Upper lobe of right lung (tissue), 1 donor: ENCODE measurements around the gene CNST. TPM values are rescaled to one million over a fixed set of nuclear protein-coding genes. Genes with fewer than 3 reads are reported as not detected.
"Not testable (repeated sequence)": the region's sequence is repeated elsewhere in the genome, so short reads cannot be mapped to it uniquely, and the experiment has no call there.

Experiments used
- ATAC-seq: fragments of 200-7000 bp; cut with Tn5 transposase; one replicate; pipeline ENCODE4 v1.9.1; 2020; ENCODE audit warnings: mild to moderate bottlenecking, moderate library complexity
- DNase-seq: peaks from one replicate; pipeline ENCODE4 v3.0.0-alpha.2; 2020
- H3K27ac ChIP-seq: fragments of 200-600 bp; one replicate; pipeline ENCODE4 v1.8.0; 2022
- H3K27me3 ChIP-seq: fragments of 200-600 bp; one replicate; pipeline ENCODE4 v1.8.0; 2022; ENCODE audit warnings: mild to moderate bottlenecking
- H3K36me3 ChIP-seq: fragments of 200-600 bp; one replicate; pipeline ENCODE4 v1.8.0; 2022
- H3K4me1 ChIP-seq: fragments of 200-600 bp; one replicate; pipeline ENCODE4 v1.8.0; 2022
- H3K4me3 ChIP-seq: fragments of 200-600 bp; one replicate; pipeline ENCODE4 v1.8.0; 2022; ENCODE audit warnings: mild to moderate bottlenecking
- H3K9me3 ChIP-seq: fragments of 200-600 bp; one replicate; pipeline ENCODE4 v1.8.0; 2022
- intact Hi-C: fragments of 100-400 bp; cut with DNase I; formaldehyde crosslinking; loops from one replicate; pipeline ENCODE4 v1.11.0; 2022
- total RNA-seq: library from RNA; stranded (reverse); fragmentation: NEBNext Ultra II Directional; extraction: Animal tissue kit (Norgen Biotek cat#: 25700); gene quantifications from one replicate; pipeline ENCODE4 v1.2.1, GENCODE V29; 2021
- TF ChIP-seq, protein P1 (sequence below): fragments of 200-600 bp; IDR thresholded peaks from one replicate; pipeline ENCODE4 v1.8.0; 2022; ENCODE audit warnings: antibody characterized with exemption
- donor health status: DM: no; HTN: yes; CAD: no; lungs with severe emphysema.

The CNST gene
- total RNA-seq, 1 donor from 2014 or later: 29.8 TPM

DNA sequence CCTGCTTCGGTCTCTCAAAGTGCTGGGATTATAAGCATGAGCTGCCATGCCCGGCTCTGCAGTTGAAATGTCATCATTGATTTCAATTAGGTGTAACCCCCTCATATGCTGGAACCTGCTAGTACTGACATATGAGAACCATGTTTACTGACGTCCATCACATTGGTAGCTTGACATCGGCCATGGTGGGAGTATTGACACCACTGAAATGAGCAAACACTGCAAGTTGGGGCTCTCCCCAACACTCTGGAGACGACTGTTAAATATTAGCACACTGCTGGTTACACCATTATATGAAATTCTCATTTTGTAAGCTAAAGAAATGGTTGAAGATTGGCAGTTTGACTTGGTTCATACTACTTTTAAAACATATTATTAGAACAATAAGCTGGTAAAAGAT, 63.7 kb downstream of the CNST start:
- DNase-seq (no peak), ATAC-seq (no peak)
- intact Hi-C loops: no loop called here
- no peaks in the 10 kb centered on the region for H3K27me3 ChIP-seq
- H3K9me3 ChIP-seq: no peaks in the 10 kb centered on the region
- H3K27ac ChIP-seq: no peak overlapping the region
- H3K4me3 ChIP-seq: no peak overlapping the region
- peaks cover 13% of the 10 kb centered on the region for H3K36me3 ChIP-seq
- TF ChIP-seq, protein P1, sequence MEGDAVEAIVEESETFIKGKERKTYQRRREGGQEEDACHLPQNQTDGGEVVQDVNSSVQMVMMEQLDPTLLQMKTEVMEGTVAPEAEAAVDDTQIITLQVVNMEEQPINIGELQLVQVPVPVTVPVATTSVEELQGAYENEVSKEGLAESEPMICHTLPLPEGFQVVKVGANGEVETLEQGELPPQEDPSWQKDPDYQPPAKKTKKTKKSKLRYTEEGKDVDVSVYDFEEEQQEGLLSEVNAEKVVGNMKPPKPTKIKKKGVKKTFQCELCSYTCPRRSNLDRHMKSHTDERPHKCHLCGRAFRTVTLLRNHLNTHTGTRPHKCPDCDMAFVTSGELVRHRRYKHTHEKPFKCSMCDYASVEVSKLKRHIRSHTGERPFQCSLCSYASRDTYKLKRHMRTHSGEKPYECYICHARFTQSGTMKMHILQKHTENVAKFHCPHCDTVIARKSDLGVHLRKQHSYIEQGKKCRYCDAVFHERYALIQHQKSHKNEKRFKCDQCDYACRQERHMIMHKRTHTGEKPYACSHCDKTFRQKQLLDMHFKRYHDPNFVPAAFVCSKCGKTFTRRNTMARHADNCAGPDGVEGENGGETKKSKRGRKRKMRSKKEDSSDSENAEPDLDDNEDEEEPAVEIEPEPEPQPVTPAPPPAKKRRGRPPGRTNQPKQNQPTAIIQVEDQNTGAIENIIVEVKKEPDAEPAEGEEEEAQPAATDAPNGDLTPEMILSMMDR: no peak
- peaks cover 6% of the 10 kb centered on the region for H3K4me1 ChIP-seq

DNA sequence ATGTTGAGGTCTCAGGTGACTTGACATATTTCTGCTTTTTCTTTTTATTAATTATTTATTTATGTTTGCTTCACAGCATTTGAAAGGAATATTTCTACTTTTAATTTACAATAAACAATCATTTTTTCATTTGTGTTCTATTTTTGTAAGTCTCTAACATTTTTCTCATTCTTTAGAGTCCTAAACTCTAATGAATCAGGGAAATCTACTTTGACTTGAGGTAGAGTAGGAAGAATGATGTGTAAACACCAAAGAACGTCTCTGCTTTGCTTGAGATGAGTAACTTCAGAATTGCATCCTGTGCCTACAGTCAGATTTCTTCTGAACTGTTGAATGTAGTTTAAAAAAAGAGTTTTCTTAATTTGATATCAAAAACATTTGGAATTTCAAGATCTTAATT, 65.2 kb downstream of the CNST start:
- DNase-seq (no peak), ATAC-seq (no peak)
- H3K27me3 ChIP-seq: no peaks in the 10 kb centered on the region
- TF ChIP-seq, protein P1: no peak
- peaks cover 6% of the 10 kb centered on the region for H3K4me1 ChIP-seq
- H3K4me3 ChIP-seq: no peak overlapping the region
- H3K27ac ChIP-seq: no peak overlapping the region
- intact Hi-C loops: no loop called here
- peaks cover 13% of the 10 kb centered on the region for H3K36me3 ChIP-seq
- no peaks in the 10 kb centered on the region for H3K9me3 ChIP-seq

DNA sequence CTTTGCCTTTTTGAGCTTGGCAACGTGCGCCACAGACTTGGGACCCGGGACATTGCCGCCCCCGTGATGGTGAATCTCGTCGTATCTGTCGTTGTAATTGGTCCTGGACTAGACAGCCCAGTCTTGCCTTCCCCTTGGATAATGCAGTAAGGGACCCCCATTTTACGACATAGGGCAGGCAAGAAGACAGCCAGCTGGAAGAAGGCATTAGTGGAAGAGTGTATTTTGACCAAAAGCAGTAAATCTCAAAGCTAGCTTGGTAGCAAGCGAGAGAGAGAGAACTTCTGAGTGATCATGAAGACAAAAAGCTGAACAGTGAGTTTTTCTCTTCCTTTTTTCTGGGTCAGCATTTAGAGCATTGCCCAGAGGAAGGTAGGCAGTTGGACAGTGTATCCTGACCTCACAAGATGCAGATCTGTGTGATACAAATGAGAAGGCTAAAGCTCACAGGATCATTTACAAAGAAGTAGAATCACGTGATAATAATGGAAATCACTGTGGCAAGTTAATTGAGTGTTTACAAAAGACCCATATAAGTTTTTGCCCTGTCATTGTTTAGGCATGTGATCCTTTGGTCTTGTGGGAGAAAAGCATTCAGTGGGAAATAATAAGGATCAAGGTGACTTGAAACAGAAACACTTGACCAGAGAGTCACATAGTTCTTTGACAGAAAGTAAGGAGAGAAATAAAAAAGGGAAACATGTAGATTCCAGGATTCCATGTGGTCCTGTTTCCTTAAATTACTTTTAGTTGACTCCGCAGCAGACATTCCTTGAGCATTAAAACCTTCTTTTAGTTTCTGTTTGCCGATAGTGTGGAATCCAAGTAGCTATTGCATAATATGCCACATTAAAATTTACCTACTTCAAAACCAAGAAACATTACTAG, 66.3 kb downstream of the CNST start:
- peak; percentile 82 for ATAC-seq
- TF ChIP-seq, protein P1: no peak

DNA sequence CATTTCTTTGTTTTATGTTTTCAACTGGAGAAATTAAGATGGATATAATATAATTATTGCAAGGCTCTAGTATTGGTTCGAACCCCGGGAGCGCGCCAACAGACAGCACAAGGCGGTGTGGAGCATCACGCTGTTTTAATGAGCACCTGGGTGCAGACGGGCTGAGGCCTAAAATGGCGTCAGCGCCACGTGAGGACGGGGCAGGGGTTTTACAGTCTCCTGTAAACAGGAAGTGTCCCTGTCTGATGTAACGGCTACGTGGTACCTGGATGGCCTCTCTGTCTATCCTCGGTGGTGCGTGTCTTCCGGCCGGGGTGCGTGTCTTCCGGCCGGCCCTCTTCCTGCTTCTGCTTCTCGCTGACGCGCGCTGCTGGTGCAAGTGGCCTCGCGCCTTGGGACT, 68.4 kb downstream of the CNST start:
- peaks cover 19% of the 10 kb centered on the region for H3K36me3 ChIP-seq
- H3K27ac ChIP-seq, DNase-seq, ATAC-seq, H3K4me3 ChIP-seq, H3K27me3 ChIP-seq, intact Hi-C loops, H3K9me3 ChIP-seq, H3K4me1 ChIP-seq: not testable (repeated sequence)

More for the DNA sequence above, 66.3 kb downstream of the CNST start:
- Histone ChIP-seq H3K4me1 (peaks cover 6% of the 10 kb centered on the region), H3K9me3 (no peaks in the 10 kb centered on the region), H3K27me3 (no peaks in the 10 kb centered on the region), H3K4me3 (peak overlapping the region; percentile 11), H3K27ac (peak overlapping the region; percentile 59), H3K36me3 (peaks cover 19% of the 10 kb centered on the region)
- intact Hi-C loops: no loop called here
- DNase-seq: no peak

DNA sequence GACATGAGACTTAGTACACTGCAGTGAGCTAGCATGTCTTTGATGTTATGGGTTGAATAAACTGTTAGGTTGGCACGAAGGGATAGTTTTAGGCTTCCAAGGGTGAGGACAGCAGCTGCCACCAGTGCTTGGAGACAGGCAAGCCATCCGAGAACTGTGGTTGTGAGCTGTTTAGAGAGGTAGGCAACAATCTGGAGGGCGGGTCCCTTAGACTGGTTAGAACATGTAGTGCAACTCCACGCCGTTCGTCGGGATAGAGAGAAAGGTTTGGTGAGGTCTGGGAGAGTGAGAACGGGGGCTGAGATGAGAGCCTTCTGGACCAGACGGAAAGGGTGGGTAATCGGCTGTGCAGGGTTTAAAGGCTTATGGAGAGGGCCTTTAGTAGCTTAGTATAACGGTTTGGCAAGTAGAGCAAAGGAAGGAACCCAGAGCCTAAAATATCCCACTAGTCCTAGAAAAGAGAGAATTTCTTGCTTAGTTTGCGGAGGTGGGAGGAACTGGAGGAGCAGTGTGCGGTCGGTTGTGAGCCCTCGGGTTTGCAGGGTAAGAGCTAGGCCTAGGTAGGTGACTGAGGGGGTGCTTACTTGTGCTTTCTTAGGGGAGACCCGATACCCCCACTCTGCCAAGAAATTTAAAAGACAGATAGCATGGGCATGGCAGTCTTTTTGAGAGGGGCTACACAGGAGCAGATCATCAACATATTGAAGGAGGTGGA, 72.8 kb downstream of the CNST start:
- peaks cover 25% of the 10 kb centered on the region for H3K36me3 ChIP-seq
- intact Hi-C loops: no loop called here
- ATAC-seq: no peak

More for the DNA sequence above, 72.8 kb downstream of the CNST start:
- no peak overlapping the region for H3K27ac ChIP-seq
- H3K9me3 ChIP-seq: no peaks in the 10 kb centered on the region
- DNase-seq: no peak
- H3K4me1 ChIP-seq: no peaks in the 10 kb centered on the region
- H3K27me3 ChIP-seq: no peaks in the 10 kb centered on the region
- H3K4me3 ChIP-seq: no peak overlapping the region
- TF ChIP-seq, protein P1: no peak
